Vagina (tissue), 2 donors: ENCODE data around the gene PTTG1IP. TPM values are rescaled to one million over a fixed set of nuclear protein-coding genes. Genes with fewer than 3 reads are reported as not detected.

Experiments used
- DNase-seq, 2 donors: peaks; one replicate each; pipeline ENCODE4 v3.0.0-alpha.2; 2017; ENCODE audit errors: extremely low spot score in 2 of 2
- H3K27ac ChIP-seq: fragments of 200-600 bp; sonication (generic); one replicate; pipeline ENCODE4 v1.5.1; 2019
- H3K27me3 ChIP-seq: fragments of 200-600 bp; sonication (generic); one replicate; pipeline ENCODE4 v1.5.1; 2019
- H3K36me3 ChIP-seq, 2 donors: fragments of 200-600 bp; sonication (generic); one replicate each; pipeline ENCODE4 v1.5.1; 2017 to 2019
- H3K4me1 ChIP-seq: fragments of 200-600 bp; sonication (generic); one replicate; pipeline ENCODE4 v1.5.1; 2019
- H3K4me3 ChIP-seq, 2 donors: fragments of 200-600 bp; sonication (generic); 1 replicate in 1 of 2; 2 replicates in 1 of 2; pipeline ENCODE4 v1.5.1; 2016 to 2019
- H3K9me3 ChIP-seq: fragments of 200-600 bp; sonication (generic); one replicate; pipeline ENCODE4 v1.5.1; 2019
- CTCF ChIP-seq, 3 experiments: fragments of 450-650 bp in 2 of 3; fragments of 200-600 bp in 1 of 3; sonication (generic) in 1 of 3; IDR thresholded peaks; one replicate each; pipeline ENCODE4 v1.5.1; 2017 to 2019; ENCODE audit warnings: antibody characterized with exemption in 3 of 3, mild to moderate bottlenecking in 2 of 3, moderate library complexity in 2 of 3
- POLR2A ChIP-seq, 2 donors: fragments of 450-650 bp; IDR thresholded peaks; one replicate each; pipeline ENCODE4 v1.6.1; 2017; ENCODE audit warnings: antibody characterized with exemption in 2 of 2, mild to moderate bottlenecking in 2 of 2, moderate library complexity in 2 of 2
- POLR2AphosphoS5 ChIP-seq, 2 donors: sonication (generic); formaldehyde crosslinking; IDR thresholded peaks; one replicate each; pipeline ENCODE4 v1.9.0; 2017; ENCODE audit warnings: antibody characterized with exemption in 2 of 2, mild to moderate bottlenecking in 2 of 2, low read depth in 1 of 2; ENCODE audit not compliant: insufficient read depth in 1 of 2
- intact Hi-C: fragments of 100-400 bp; cut with DNase I; formaldehyde crosslinking; loops from one replicate; pipeline ENCODE4 v1.15.1; 2023
- total RNA-seq: library from RNA; depleted of rRNA; stranded (reverse); fragments of >200 nt; gene quantifications from one replicate; pipeline ENCODE4 v1.2.3, GENCODE V29; 2016

Gene PTTG1IP
- total RNA-seq, 1 donor from 2014 or later = 165 TPM

- no peaks in the 10 kb centered on the region for H3K4me1 ChIP-seq
- DNase-seq = no peak
- intact Hi-C loops = no loop called here
- TF ChIP-seq POLR2A (IDR thresholded peaks at IDR 0.05) = no peak
- TF ChIP-seq POLR2AphosphoS5 (IDR thresholded peaks at IDR 0.05; ENCODE audit: insufficient read depth in 1 of 2, low read depth in 1 of 2) = no peak
- H3K27ac ChIP-seq = no peak overlapping the region
- no peaks in the 10 kb centered on the region for H3K9me3 ChIP-seq
- H3K27me3 ChIP-seq = no peaks in the 10 kb centered on the region
- no peaks in the 10 kb centered on the region for H3K36me3 ChIP-seq
- no peak overlapping the region for H3K4me3 ChIP-seq
Measured at GRCh38 chr21:44897326-44898010, 24.0 kb upstream of the PTTG1IP start.

GRCh38 chr21:44896561-44897286 is 23.2 kb upstream of the PTTG1IP start:
- Histone ChIP-seq H3K27ac (no peak overlapping the region), H3K36me3 (no peaks in the 10 kb centered on the region), H3K4me3 (no peak overlapping the region), H3K9me3 (no peaks in the 10 kb centered on the region), H3K27me3 (no peaks in the 10 kb centered on the region), H3K4me1 (no peaks in the 10 kb centered on the region)
- intact Hi-C loops = no loop called here
- no peak for DNase-seq
- TF ChIP-seq POLR2AphosphoS5 (IDR thresholded peaks at IDR 0.05; ENCODE audit: insufficient read depth in 1 of 2, low read depth in 1 of 2) = no peak
- no peak for TF ChIP-seq CTCF (IDR thresholded peaks at IDR 0.05)
- TF ChIP-seq POLR2A (IDR thresholded peaks at IDR 0.05) = no peak

- no peak for DNase-seq
- intact Hi-C loops = no loop called here
Measured at GRCh38 chr21:44895859-44896258, 22.4 kb upstream of the PTTG1IP start.

GRCh38 chr21:44894687-44895302 is 21.3 kb upstream of the PTTG1IP start:
- no peak overlapping the region for H3K27ac ChIP-seq
- H3K4me3 ChIP-seq = no peak overlapping the region
- DNase-seq = no peak
- no peaks in the 10 kb centered on the region for H3K27me3 ChIP-seq
- H3K9me3 ChIP-seq = no peaks in the 10 kb centered on the region
- H3K36me3 ChIP-seq = no peaks in the 10 kb centered on the region
- H3K4me1 ChIP-seq = no peaks in the 10 kb centered on the region
- intact Hi-C loops = no loop called here
- no peak for TF ChIP-seq POLR2A (IDR thresholded peaks at IDR 0.05)
- TF ChIP-seq CTCF (IDR thresholded peaks at IDR 0.05) = no peak
- TF ChIP-seq POLR2AphosphoS5 (IDR thresholded peaks at IDR 0.05; ENCODE audit: insufficient read depth in 1 of 2, low read depth in 1 of 2) = no peak

More at GRCh38 chr21:44895859-44896258, 22.4 kb upstream of the PTTG1IP start:
- no peaks in the 10 kb centered on the region for H3K9me3 ChIP-seq
- H3K36me3 ChIP-seq = no peaks in the 10 kb centered on the region
- TF ChIP-seq CTCF (IDR thresholded peaks at IDR 0.05) (no peak), POLR2AphosphoS5 (IDR thresholded peaks at IDR 0.05; ENCODE audit: insufficient read depth in 1 of 2, low read depth in 1 of 2) (no peak), POLR2A (IDR thresholded peaks at IDR 0.05) (no peak)
- H3K4me3 ChIP-seq = no peak overlapping the region
- H3K27ac ChIP-seq = no peak overlapping the region
- no peaks in the 10 kb centered on the region for H3K4me1 ChIP-seq
- H3K27me3 ChIP-seq = no peaks in the 10 kb centered on the region

GRCh38 chr21:44893948-44894656 is 20.6 kb upstream of the PTTG1IP start:
- no peak overlapping the region for H3K4me3 ChIP-seq
- no peaks in the 10 kb centered on the region for H3K36me3 ChIP-seq
- intact Hi-C loops = no loop called here
- DNase-seq = no peak
- H3K27me3 ChIP-seq = no peaks in the 10 kb centered on the region
- H3K4me1 ChIP-seq = no peaks in the 10 kb centered on the region
- TF ChIP-seq POLR2AphosphoS5 (IDR thresholded peaks at IDR 0.05; ENCODE audit: insufficient read depth in 1 of 2, low read depth in 1 of 2) (no peak), CTCF (IDR thresholded peaks at IDR 0.05) (no peak), POLR2A (IDR thresholded peaks at IDR 0.05) (no peak)
- H3K9me3 ChIP-seq = no peaks in the 10 kb centered on the region
- H3K27ac ChIP-seq = no peak overlapping the region
